H1 (cell line): ENCODE results near the gene SLC39A13. TPM values are rescaled to one million over a fixed set of nuclear protein-coding genes. Genes with fewer than 3 reads are reported as not detected.

ENCODE experiments used
- ATF2 ChIP-seq: IDR thresholded peaks from 2 replicates; pipeline ENCODE4 v1.6.1; 2012; ENCODE audit warnings: low read length, inconsistent platforms
- BCL11A ChIP-seq, 2 experiments: IDR thresholded peaks; one replicate each; pipeline ENCODE4 v1.6.1; 2011; ENCODE audit warnings: low read depth in 2 of 2, low read length in 2 of 2, mild to moderate bottlenecking in 2 of 2
- CBX5 ChIP-seq: fragments of 300-800, 300-1000 bp; sonication (generic); IDR thresholded peaks from 2 replicates; pipeline ENCODE4 v1.7.1; 2016; ENCODE audit warnings: antibody characterized with exemption, low read length, low read depth
- CEBPB ChIP-seq: IDR thresholded peaks from 2 replicates; pipeline ENCODE4 v1.6.1; 2012; ENCODE audit warnings: low read depth, low read length
- CHD2 ChIP-seq: IDR thresholded peaks from 2 replicates; pipeline ENCODE4 v1.6.1; 2012; ENCODE audit warnings: low read length, improper control_type of control experiment
- CTBP2 ChIP-seq: IDR thresholded peaks from 2 replicates; pipeline ENCODE4 v1.7.0; 2011; ENCODE audit warnings: borderline replicate concordance, mild to moderate bottlenecking, moderate library complexity, mixed read lengths, low read length; ENCODE audit not compliant: insufficient read depth, insufficient read length
- E2F6 ChIP-seq: IDR thresholded peaks from 2 replicates; pipeline ENCODE4 v1.6.1; 2012; ENCODE audit warnings: inconsistent platforms
- HDAC2 ChIP-seq, 2 experiments: fragments of 300-600 bp in 1 of 2; sonication (generic) in 1 of 2; IDR thresholded peaks; 2 replicates each; pipeline ENCODE4 v1.6.1; 2011 to 2012; ENCODE audit warnings: low read depth in 2 of 2, low read length in 2 of 2, mild to moderate bottlenecking in 2 of 2, moderate library complexity in 2 of 2, borderline replicate concordance in 1 of 2, inconsistent platforms in 1 of 2
- HDAC6 ChIP-seq: IDR thresholded peaks from one replicate; pipeline ENCODE4 v1.7.1; 2012; ENCODE audit warnings: low read depth, mild to moderate bottlenecking, inconsistent platforms, low read length, moderate library complexity
- KDM1A ChIP-seq: fragments of 200-600, 300-600 bp; sonication (generic); IDR thresholded peaks from 2 replicates; pipeline ENCODE4 v1.7.1; 2016; ENCODE audit warnings: mild to moderate bottlenecking, low read length, borderline replicate concordance
- POLR2AphosphoS5 ChIP-seq: IDR thresholded peaks from 2 replicates; pipeline ENCODE4 v1.6.1; 2011; ENCODE audit warnings: low read depth, low read length
- POU5F1 ChIP-seq: IDR thresholded peaks from 2 replicates; pipeline ENCODE4 v1.6.1; 2011; ENCODE audit warnings: low read depth, mild to moderate bottlenecking, low read length, moderate library complexity
- RFX5 ChIP-seq: IDR thresholded peaks from 2 replicates; pipeline ENCODE4 v1.6.1; 2011; ENCODE audit warnings: low read depth, low read length, improper control_type of control experiment, borderline replicate concordance
- RXRA ChIP-seq: IDR thresholded peaks from 2 replicates; pipeline ENCODE4 v1.6.1; 2011; ENCODE audit warnings: low read depth, mild to moderate bottlenecking, low read length, moderate library complexity; ENCODE audit not compliant: insufficient read depth
- SIN3A ChIP-seq, 2 experiments: IDR thresholded peaks in 1 of 2; conservative IDR thresholded peaks in 1 of 2; 2 replicates each; pipeline ENCODE4 v1.6.1; 2011 to 2012; ENCODE audit warnings: low read length in 2 of 2, improper control_type of control experiment in 1 of 2, low read depth in 1 of 2, mild to moderate bottlenecking in 1 of 2
- SP2 ChIP-seq: IDR thresholded peaks from 2 replicates; pipeline ENCODE4 v1.6.1; 2012; ENCODE audit warnings: mild to moderate bottlenecking, low read length, inconsistent platforms
- SRF ChIP-seq: IDR thresholded peaks from 2 replicates; pipeline ENCODE4 v1.6.1; 2011; ENCODE audit warnings: mild to moderate bottlenecking, low read depth, low read length, moderate library complexity
- TCF12 ChIP-seq: IDR thresholded peaks from 2 replicates; pipeline ENCODE4 v1.6.1; 2011; ENCODE audit warnings: low read depth, mild to moderate bottlenecking, low read length
- USF2 ChIP-seq: IDR thresholded peaks from 2 replicates; pipeline ENCODE4 v1.6.1; 2011; ENCODE audit warnings: low read length, improper control_type of control experiment
- ZNF274 ChIP-seq: IDR thresholded peaks from 2 replicates; pipeline ENCODE4 v1.7.0; 2012; ENCODE audit warnings: low read length, borderline replicate concordance; ENCODE audit errors: extremely low read depth
- polyA plus RNA-seq, 7 experiments: library from polyadenylated mRNA; depleted of rRNA in 3 of 7; stranded (reverse) in 5 of 7; unstranded in 2 of 7; fragments of >200 nt in 5 of 7; fragments of 200-250 nt in 2 of 7; gene quantifications; 1 replicate in 5 of 7; 2 replicates in 1 of 7; 4 replicates in 1 of 7; pipeline versions ENCODE4 v1.2.1 to v1.2.3, GENCODE V29; 2011 to 2013; ENCODE audit warnings: missing spikeins in 2 of 7, mixed read lengths in 2 of 7
- total RNA-seq: library from RNA; stranded (reverse); fragmentation: NEBNext Ultra II Directional; extraction: Animal tissue kit (Norgen Biotek cat#: 25700); gene quantifications from 2 replicates; pipeline ENCODE4 v1.2.1, GENCODE V29; 2021

SLC39A13 gene
- total and polyA plus RNA-seq, 2 of the 8 experiments (the other 6 are each of a cell fraction or from before 2014, with no cell fraction given), result 23.2 to 30.0 TPM

DNA sequence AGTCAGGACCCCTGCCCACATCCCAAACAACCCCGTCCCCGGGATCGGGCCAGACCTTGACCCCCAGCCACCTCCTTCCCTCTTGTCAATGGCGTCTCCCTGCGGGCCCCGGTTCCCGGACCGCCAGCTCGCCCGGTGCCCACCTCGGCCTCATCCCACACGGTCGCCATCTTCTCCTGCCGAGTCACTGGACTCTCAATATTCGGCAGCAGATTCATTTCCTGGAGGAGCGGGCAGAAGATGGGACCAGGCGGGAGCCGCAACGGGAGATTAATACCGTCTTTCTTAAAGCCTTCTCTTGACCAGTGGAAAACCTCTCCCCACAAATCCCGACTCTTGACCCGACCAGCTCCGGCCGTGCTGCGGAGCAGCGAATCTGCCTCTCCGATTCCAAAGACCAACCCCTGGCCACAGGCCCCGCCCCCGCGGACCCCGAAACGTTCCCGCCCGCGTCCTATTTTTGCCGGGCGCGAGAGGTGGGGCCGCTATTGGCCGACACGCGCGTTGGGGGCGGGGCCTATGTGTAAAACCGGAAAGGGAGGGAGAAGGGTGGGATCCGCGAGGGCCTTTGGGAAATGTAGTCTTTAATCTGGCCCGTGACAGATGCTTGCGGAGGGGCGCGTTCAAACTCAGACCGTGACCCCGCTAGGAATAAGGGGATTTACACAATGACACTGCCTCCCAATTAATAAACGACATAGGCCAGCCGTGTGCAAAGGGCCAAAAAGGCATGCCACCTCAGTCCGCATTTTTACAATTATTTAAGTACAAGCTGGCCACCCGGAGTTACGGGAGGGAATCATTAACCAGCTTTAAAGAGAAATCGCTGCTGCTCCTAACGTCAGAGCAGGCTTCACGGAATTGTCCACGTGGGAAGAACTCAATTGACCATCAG lies 17.9 kb downstream of the SLC39A13 start, which contains the start of gene PSMC3 (continued):
- TF ChIP-seq E2F6, result no peak
- no peak for TF ChIP-seq CHD2
- no peak for TF ChIP-seq RFX5
- TF ChIP-seq HDAC6, result no peak
- TF ChIP-seq POU5F1, result no peak
- TF ChIP-seq POLR2AphosphoS5, result peak; percentile 84; the same call in 1 of the 2 replicates
- no peak for TF ChIP-seq CEBPB
- no peak for TF ChIP-seq USF2
- no peak for TF ChIP-seq RXRA
- TF ChIP-seq SIN3A (conservative IDR thresholded peaks at IDR 0.05 in 1 of 2, IDR thresholded peaks at IDR 0.05 in 1 of 2; ENCODE audit: low read depth in 1 of 2, low read length in 2 of 2), result peak; percentile 55; a peak in 2 of 4 replicates
- no peak for TF ChIP-seq CBX5
- TF ChIP-seq BCL11A (IDR thresholded peaks at IDR 0.05; ENCODE audit: low read depth in 2 of 2, low read length in 2 of 2), result no peak
- TF ChIP-seq ATF2, result no peak
- no peak for TF ChIP-seq HDAC2 (IDR thresholded peaks at IDR 0.05; ENCODE audit: borderline replicate concordance in 1 of 2, low read depth in 2 of 2, low read length in 2 of 2)
- TF ChIP-seq CTBP2, result no peak
- no peak for TF ChIP-seq KDM1A
- no peak for TF ChIP-seq ZNF274
- TF ChIP-seq SP2, result no peak
- TF ChIP-seq TCF12, result no peak
- TF ChIP-seq SRF, result no peak
